Mesothelial cell of epicardium (in vitro differentiated cells): ENCODE data around the gene PLCL2. TPM values are rescaled to one million over a fixed set of nuclear protein-coding genes. Genes with fewer than 3 reads are reported as not detected.

Experiments used
- DNase-seq, 2 experiments: peaks; one replicate each; pipeline ENCODE4 v3.0.0; 2021; ENCODE audit warnings: low spot score in 2 of 2; ENCODE audit not compliant: unreplicated experiment in 2 of 2
- H3K27ac Mint-ChIP-seq: 2 replicates; pipeline ENCODE4 v1.8.0; 2021; ENCODE audit warnings: mixed read lengths
- H3K27me3 Mint-ChIP-seq: 2 replicates; pipeline ENCODE4 v1.8.0; 2021; ENCODE audit warnings: low read depth, mixed read lengths
- H3K36me3 Mint-ChIP-seq: 2 replicates; pipeline ENCODE4 v1.8.0; 2021; ENCODE audit warnings: mixed read lengths
- H3K4me1 Mint-ChIP-seq: 2 replicates; pipeline ENCODE4 v1.8.0; 2021; ENCODE audit warnings: mixed read lengths
- H3K4me3 Mint-ChIP-seq: 2 replicates; pipeline ENCODE4 v1.8.0; 2021; ENCODE audit warnings: mild to moderate bottlenecking, moderate library complexity, mixed read lengths
- H3K9me3 Mint-ChIP-seq: 2 replicates; pipeline ENCODE4 v1.8.0; 2021; ENCODE audit warnings: mixed read lengths
- total RNA-seq: library from RNA; stranded (reverse); gene quantifications from 3 replicates; pipeline ENCODE4 v1.2.1, GENCODE V29; 2021
- TF ChIP-seq, protein P1 (sequence below): fragments of 200-600 bp; sonication (generic); IDR thresholded peaks from one replicate; pipeline ENCODE4 v1.5.0; 2021; ENCODE audit warnings: antibody characterized with exemption; ENCODE audit not compliant: unreplicated experiment

The PLCL2 gene
- total RNA-seq, 1 donor from 2014 or later: 3.6 TPM

DNA sequence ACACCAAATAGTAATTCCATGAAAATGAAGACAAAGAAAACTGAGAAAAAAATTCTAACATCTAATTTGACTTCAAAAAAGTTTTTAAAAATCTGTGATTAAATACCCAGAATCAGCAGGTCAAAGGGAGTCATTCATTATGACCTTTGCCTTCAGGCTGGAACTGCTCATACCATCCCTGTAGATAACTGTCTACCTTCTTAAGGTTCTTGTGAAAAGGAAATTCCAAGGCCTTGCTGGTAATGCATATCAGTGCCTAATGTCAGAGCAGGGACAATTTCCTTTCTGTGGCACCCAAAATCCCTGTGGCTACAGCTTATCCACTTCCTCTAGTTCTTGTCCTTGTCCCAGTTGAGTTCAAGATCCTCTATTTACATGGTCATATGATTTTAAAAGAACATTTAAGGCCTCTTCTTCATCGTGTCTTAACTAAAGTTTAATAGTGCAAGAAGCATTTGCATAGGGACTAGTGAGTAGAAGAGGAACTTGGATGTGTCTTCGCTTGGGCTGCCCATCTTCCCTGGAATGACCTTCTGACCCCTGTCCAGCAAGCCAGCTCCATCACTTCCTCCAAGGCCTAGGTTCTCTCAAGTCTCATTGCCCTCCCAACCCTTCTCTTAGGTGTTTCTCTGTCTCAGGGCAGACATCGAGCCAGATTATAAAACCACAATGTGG, 8.7 kb upstream of the PLCL2 start:
- H3K4me3 Mint-ChIP-seq: no peak overlapping the region
- peaks cover 38% of the 10 kb centered on the region for H3K27me3 Mint-ChIP-seq
- H3K4me1 Mint-ChIP-seq: peaks cover 6% of the 10 kb centered on the region
- no peak overlapping the region for H3K27ac Mint-ChIP-seq
- no peaks in the 10 kb centered on the region for H3K36me3 Mint-ChIP-seq
- TF ChIP-seq, protein P1, sequence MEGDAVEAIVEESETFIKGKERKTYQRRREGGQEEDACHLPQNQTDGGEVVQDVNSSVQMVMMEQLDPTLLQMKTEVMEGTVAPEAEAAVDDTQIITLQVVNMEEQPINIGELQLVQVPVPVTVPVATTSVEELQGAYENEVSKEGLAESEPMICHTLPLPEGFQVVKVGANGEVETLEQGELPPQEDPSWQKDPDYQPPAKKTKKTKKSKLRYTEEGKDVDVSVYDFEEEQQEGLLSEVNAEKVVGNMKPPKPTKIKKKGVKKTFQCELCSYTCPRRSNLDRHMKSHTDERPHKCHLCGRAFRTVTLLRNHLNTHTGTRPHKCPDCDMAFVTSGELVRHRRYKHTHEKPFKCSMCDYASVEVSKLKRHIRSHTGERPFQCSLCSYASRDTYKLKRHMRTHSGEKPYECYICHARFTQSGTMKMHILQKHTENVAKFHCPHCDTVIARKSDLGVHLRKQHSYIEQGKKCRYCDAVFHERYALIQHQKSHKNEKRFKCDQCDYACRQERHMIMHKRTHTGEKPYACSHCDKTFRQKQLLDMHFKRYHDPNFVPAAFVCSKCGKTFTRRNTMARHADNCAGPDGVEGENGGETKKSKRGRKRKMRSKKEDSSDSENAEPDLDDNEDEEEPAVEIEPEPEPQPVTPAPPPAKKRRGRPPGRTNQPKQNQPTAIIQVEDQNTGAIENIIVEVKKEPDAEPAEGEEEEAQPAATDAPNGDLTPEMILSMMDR: no peak
- no peaks in the 10 kb centered on the region for H3K9me3 Mint-ChIP-seq
- no peak for DNase-seq

DNA sequence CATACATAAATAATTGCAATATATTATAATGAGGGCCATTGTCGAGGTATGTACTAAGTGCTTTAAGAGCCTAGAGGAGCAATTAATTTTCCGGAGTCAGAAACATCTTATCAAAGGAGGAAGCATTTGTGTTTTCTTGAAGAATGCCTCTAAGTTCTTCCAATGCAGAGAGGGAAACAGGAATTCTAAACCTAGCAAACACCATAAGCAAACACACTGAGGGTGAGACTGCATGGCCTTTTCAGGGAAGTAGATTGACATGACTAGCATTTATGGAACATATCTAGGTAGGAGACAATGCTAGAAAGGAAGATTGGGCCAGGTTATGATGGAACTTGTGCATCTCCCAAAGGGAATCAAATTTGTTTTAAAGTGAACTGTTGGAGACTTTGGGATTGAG, 7.2 kb upstream of the PLCL2 start:
- no peak for DNase-seq
- H3K36me3 Mint-ChIP-seq: no peaks in the 10 kb centered on the region
- H3K4me1 Mint-ChIP-seq: peaks cover 9% of the 10 kb centered on the region
- H3K9me3 Mint-ChIP-seq: no peaks in the 10 kb centered on the region
- no peak overlapping the region for H3K27ac Mint-ChIP-seq
- TF ChIP-seq, protein P1: no peak
- H3K27me3 Mint-ChIP-seq: peaks cover 38% of the 10 kb centered on the region
- no peak overlapping the region for H3K4me3 Mint-ChIP-seq

GRCh38 chr3:16877911-16878310, 6.8 kb upstream of the PLCL2 start:
- TF ChIP-seq, protein P1: no peak
- no peaks in the 10 kb centered on the region for H3K9me3 Mint-ChIP-seq
- H3K27ac Mint-ChIP-seq: no peak overlapping the region
- H3K4me3 Mint-ChIP-seq: no peak overlapping the region
- DNase-seq: no peak
- peaks cover 13% of the 10 kb centered on the region for H3K4me1 Mint-ChIP-seq
- H3K27me3 Mint-ChIP-seq: peaks cover 35% of the 10 kb centered on the region
- no peaks in the 10 kb centered on the region for H3K36me3 Mint-ChIP-seq

- TF ChIP-seq, protein P1: no peak
- no peak for DNase-seq
- Mint-ChIP-seq H3K4me1 (peaks cover 35% of the 10 kb centered on the region), H3K27me3 (peaks cover 43% of the 10 kb centered on the region), H3K4me3 (no peak overlapping the region), H3K36me3 (no peaks in the 10 kb centered on the region), H3K27ac (no peak overlapping the region), H3K9me3 (no peaks in the 10 kb centered on the region)
Measured at GRCh38 chr3:16881896-16882630, 2.7 kb upstream of the PLCL2 start.

DNA sequence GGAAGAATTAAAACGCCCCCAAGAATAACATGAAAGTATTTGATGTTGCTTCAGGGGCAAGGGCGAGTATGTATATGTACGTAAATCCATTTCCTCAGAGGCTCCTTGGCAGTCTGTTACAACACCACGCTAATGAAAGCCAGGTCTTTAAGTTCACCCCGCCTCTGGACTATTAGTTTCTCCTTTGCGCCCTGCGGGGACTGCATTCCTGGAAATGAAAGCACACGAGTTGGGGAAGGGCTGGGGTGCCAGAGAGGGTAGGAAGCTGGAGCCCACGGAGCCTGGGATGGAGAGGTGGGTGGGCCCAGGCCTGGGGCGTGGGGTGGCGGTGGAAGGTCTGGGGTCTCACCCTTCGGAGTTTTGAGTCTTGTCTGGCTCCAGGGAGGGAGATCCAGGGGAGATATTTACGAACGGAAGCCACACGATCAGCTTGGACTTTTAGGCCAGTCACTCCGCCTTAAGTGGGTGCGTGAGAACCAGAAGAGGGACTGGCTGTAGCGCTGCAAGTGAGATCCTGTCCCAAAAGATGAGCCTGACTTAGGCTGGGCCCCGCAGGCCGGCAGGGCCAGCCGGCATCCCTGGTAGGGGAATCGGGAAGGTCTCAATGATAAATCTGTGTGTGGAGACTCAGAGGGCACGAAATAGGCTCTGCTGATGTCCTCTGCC, 1.6 kb upstream of the PLCL2 start:
- Mint-ChIP-seq H3K4me1 (peaks cover 31% of the 10 kb centered on the region), H3K36me3 (no peaks in the 10 kb centered on the region), H3K27ac (peak overlapping the region; percentile 27), H3K27me3 (peaks cover 51% of the 10 kb centered on the region), H3K9me3 (no peaks in the 10 kb centered on the region), H3K4me3 (peak overlapping the region; percentile 89)
- TF ChIP-seq, protein P1: no peak
- DNase-seq: no peak
